SK-N-DZ (cell line): ENCODE measurements around the gene ATR.
"Not testable (repeated sequence)": the region's sequence is repeated elsewhere in the genome, so short reads cannot be mapped to it uniquely, and the experiment has no call there.

Experiments used
- DNase-seq: peaks from one replicate; pipeline ENCODE4 v3.0.0-alpha.2; 2015; ENCODE audit warnings: low spot score

ATR gene

DNA sequence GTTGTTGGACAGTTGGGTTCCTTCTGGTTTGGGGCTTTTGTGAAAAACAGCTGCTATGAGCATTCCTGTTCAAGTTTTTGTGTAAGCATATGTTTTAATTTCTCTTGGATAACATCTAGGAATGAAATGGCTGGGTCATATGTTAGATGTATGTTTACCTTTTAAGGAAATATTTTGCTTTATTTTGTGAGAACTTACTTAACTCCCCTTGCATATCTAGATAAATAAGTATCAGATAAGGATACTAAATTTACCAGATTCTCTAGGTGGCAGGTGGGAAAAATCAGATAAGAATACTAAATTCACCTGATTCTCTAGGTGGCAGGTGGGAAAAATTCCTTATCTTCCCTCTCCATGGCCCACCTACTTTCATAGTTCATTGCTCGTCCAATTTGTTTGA, 16.6 kb upstream of the ATR start:
- DNase-seq = no peak

DNA sequence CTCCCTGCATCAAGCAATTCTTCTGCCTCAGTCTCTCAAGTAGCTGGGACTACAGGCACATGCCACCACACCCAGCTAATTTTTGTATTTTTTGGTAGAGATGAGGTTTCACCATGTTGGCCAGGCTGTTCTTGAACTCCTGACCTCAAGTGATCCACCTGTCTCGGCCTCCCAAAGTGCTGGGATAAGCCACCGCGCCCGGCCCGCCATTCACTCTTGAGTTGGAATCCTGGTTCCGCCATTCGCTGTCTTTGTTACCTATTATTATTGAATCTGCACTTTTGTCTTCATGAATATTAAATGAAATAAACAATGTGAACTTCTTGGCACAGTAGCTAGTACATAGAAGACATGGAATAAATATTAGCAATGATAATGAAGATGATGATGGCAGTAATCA, 13.7 kb upstream of the ATR start:
- not testable (repeated sequence) for DNase-seq

DNA sequence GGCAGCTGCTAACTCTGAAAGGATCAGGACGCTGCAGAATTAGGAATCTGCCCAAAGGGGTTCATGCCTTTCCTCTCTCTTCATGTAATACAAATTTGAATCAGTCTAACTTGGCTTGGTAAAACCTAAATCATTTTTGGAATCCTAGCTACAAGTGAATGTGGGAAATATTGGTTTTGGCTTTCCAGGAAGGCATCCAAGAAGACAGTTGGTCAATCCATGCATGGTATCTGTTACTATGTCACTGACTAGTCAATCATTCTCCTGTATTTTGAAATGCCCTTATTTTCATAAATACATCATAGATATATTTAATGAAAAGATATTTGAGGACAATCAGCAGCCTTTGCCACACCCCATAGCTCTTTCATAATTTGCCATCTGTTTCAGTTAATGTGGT, 10.2 kb upstream of the ATR start:
- DNase-seq = no peak

DNA sequence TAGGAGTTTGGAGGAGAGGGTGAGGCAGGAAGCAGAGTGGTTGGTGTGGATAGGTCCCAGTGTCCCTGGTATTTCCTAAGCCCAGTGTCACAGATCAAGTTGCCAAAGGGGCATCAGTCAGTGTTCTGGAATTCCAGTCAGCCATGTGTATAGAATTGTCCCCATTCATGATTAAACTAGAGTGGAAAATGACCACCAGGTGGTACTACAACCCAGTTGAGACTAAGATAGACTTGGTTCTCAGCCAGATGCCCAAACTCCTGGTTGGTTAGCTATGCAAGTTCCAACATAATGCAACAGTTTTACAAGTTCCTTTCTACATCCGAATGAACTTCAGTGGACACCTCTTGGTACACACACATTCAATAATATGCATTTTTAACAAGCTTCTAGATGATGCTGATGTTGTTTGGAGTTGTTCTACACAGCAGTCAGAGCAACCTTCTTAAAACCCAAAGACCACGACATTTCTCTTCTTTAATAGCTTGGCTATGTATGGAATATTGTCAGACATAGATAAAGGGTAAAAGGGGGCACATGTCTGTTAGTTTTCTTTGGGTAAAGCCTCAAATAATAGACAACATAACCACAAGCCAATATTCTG, 8.4 kb upstream of the ATR start:
- DNase-seq = peak; percentile 64

DNA sequence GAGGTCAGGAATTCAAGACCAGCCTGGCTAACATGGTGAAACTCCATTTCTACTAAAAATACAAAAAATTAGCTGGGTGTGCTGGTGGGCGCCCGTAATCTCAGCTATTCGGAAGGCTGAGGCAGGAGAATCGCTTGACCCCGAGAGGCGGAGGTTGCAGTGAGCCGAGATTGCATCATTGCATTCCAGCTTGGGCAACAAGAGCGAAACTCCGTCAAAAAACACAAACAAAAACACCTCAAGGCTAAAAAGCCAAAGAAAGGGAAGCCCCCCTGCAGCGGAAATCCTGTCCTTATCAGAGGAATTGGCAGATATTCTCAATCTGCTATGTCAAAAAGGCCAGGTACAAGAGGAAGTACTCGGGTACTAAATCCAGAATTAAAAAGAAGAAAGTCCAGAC, 2.5 kb upstream of the ATR start:
- not testable (repeated sequence) for DNase-seq

GRCh38 chr3:142580061-142580423, 1.5 kb upstream of the ATR start:
- no peak for DNase-seq

DNA sequence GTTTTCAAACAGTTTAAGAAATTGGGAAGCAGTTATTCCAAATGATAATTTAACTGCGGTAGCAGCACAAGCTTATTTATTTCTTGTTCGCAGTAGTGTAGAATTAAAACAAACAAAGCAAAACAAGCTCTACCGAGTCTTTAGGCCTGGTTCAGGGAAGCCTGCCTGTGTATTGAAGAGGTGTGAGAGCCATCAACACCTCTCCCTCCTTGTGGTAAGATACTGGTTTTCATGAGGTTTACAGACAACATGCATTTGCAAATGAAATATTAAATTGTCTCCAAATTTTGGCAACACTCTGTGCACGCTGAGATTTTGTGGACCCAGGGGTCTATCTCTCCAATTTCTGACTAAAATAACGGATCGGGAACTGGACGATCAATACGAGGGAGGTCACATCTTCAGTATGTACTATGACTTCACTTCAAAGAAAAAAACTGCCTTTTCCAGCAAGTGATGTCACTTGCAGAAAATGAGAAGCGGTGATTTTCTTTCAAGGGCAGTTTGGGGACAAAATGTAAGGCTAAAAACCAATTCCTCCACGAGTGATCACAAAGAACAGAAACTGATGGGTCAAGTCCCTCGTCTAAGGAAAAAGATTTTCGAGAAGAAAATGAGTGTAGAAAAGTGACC, 721 bp downstream of the ATR start:
- DNase-seq = peak; percentile 10

DNA sequence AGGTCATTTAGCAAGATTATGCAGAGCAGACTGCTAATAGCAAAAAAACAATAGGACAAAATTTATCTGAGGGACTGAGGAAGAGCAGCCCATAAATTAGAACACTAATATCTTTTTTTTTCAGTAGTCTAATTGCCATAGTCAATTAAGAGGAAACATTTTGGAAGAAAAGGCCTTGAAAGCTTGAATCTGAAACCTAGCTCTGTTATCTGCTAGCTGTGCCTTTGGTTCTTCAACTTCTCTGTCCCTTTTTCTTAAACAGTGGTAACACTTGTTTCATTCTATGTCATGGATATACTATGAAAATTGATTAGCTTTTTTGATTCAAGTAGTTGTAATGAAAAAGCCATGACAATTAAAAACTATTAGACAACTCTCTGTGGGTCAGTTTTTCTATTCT, 1.7 kb downstream of the ATR start:
- no peak for DNase-seq

DNA sequence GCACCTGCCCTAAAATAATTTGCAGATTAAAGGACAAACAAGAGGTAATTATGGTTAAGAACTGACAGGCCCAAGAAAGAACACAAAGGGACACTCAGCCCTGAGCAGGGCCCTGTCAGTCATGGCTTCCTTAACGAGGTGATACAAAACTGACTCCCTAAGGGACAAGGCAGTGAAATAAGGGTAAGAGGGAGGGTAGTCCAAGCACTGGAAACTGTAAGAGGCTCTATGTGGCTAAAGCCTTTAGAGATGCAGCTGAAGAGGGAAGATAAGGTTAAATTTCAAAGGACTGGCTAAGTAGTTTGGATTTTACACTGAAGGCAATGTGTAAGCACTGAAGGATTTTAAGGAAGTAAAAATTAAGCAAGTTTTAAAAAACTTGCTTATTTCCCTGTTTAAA, 3.9 kb downstream of the ATR start:
- DNase-seq = no peak

DNA sequence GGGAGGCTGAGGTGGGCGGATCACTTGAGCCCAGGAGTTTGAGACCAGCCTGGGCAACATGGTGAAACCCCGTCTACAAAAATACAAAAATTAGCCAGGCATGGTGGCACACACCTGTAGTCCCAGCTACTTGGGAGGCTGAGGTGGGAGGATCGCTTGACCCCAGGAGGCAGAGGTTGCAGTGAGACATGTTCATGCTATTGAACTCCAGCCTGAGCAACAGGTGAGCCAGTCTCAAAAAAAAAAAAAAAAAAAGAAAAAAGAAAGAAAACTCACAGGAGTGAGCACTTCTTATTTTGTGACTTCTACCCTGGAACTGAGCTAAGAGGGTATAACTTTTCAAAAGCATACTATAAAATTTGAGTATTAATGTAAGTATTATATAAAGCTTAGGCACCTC, 4.3 kb downstream of the ATR start:
- DNase-seq = not testable (repeated sequence)

GRCh38 chr3:142569422-142569821, 9.1 kb downstream of the ATR start:
- not testable (repeated sequence) for DNase-seq

DNA sequence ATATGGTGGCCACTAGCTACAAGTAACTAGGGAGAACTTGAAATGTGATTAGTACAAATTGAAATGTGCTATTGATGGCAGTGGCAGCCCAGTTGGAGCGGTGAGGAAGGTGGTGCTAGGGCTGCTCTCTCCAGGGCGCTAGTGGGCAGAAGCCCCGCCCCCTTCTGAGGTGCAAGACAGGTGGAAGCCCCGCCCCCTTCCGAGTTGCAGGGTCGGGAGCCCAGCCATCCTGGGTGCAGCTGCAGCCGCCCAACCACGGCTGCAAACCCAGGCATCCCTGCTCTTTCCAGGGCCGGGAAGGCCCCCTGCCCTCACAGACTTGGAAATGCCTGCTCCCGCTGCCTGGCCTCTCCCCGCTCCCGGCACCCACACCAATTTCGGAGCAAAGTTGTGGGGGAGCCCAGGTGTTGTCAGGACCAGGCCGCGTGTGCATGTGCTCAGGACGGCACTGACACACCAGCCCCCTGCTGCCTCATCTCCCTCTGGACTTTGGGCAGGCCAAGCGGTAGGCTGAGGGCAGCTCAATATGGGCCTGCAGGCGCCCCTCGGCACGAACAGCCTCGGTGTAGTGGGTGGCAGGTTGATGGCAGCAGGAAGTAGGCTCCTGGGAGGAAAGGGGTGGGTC, 10.0 kb downstream of the ATR start:
- no peak for DNase-seq

DNA sequence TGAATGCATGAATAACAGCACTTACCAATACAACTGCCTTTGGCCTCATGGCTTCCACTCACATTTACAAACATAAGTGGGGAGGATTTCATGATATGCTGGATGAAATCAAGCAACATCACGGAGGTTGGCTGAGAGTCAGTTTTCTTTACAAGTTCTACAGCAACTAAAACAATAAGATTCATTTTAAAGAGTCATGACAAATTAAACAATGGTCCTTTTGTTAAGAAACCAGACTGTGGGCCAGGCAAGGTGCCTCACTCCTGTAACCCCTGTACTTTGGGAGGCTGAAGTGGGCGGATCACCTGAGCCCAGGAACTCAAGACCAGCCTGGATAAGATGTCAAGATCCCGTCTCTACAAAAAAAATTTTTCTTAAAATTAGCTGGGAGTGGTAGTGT, 12.4 kb downstream of the ATR start:
- no peak for DNase-seq

DNA sequence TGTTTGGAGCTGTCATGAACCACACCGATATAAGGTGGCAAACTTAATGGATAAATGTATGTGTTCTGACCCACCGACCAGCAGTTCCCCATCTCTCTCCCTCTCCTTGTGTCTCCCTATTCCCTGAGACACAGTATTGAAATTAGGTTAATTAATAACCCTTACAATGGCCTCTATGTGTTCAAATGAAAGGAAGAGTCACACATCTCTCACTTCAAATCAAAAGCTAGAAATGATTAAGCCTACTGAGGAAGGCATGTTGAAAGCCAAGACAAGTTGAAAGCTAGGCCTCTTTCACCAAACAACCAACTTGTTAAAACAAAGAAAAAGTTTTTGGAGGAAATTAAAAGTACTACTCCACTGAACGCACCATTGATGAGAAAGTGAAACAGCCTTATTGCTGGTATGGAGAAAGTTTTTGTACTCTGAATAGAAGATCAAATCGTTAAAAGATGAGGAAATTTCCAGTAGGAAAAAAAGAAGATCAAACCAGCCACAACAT, 15.0 kb downstream of the ATR start:
- no peak for DNase-seq

DNA sequence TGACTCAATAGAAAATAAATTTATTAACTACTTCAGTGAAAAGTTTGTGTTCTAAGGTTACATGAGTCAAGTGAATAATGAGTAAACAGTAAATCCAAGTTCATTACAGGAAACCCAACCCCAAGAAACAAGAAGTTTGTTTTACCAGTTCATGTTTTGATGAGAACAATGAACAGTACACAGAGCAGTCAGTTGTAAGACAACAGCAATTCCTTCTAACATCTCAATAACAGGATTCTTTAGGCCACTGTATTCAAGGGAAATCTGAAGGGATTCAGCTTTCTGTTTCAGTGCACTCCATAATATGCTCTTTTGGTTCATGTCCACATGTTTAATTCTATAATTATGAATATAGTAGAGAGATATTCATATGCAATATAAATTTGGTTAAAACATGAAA, 18.4 kb downstream of the ATR start:
- no peak for DNase-seq

GRCh38 chr3:142553741-142554140, 24.8 kb downstream of the ATR start:
- DNase-seq = no peak

GRCh38 chr3:142552579-142552978, 26.0 kb downstream of the ATR start:
- DNase-seq = not testable (repeated sequence)

DNA sequence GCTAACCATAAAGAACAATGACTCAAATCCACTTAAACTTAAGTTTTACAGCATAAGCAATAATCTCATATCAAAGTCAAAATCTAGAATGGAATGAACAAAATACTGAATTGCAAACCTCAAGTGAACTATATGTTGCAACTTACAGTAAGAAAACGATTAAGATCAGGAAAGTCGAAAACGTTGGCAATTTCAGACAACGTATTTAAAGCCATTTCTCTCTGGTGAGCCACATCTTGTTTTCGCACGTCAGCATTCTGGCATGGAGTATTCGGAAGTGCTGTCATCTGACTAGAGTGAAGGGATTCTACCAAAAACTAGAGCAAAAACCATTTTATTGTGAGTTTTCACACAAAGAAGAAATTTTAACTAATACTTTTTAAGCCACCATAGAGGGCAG, 28.5 kb downstream of the ATR start:
- DNase-seq = no peak

DNA sequence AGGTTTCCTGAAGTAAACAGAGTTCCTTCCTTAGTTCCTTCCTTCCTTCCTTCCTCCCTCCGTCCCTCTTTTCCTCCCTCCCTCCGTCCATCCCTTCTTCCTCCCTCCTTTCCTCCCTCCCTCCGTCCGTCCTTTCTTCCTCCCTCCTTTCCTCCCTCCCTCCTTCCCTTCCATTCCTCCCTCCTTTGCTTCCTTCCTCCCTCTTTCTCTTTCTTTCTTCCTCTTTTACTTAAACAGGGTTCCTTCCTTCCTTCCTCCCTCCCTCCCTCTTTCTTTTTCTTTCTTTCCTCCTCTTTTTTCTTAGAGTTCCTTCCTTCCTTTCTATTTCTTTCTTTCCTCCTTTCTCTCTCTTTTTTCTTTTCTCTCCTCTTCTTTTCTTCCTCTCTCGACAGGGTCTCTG, 35.2 kb downstream of the ATR start:
- no peak for DNase-seq

DNA sequence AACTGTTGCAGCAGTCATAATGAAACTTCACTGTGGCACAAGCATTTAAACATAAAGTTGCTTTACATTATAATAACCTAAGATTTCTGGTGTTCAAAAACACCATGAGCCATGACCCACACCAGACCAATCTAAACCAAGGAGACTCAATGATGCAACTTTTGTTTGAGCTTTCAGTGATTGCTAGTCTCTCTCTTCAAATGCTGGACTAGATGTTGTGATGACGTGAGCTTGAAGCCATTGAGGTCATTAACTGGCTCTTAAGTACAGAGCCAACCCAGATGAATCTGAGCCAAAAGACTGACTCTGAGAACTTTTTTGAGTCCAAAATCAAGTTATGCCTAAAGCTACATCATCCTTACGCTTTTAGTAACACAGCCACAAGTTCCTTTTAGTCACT, 36.5 kb downstream of the ATR start:
- no peak for DNase-seq

DNA sequence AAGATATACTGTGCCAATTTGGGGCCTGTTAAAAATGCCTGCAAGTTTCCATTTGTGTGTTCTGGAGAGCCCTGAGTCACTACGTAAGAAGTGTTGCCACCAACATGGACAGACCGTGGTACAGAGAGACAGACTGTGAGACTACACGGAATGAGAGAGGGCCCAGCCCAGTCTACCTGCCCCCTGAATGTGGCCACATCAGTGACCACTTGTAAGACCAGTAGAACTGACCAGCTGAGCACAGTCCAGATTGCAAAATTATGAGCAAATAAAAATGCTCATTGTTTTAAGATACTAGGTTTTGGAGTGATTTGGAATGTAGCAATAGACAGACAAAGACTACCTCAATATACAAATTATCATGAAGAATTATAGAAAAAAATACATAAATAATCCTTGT, 42.0 kb downstream of the ATR start:
- no peak for DNase-seq

DNA sequence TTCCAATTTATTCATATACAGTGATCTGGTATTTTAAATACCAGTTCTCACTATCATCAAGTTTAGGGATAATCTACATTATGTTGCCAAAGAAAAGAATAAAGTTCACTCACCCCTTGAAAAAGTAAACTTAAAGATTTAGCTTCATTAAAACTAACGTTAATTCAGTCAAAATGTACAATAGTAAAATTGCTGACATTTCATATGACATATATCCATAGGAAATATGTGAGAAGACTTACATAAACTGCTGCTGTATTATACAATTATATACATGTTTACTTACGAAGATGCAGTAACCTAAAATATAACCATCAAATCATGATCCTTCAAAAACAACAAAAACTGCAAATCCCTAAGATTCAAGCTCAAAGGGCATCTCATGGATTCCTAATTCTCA, 44.0 kb downstream of the ATR start:
- DNase-seq = no peak

- no peak for DNase-seq
Observed at GRCh38 chr3:142530296-142530695, 48.2 kb downstream of the ATR start.
